ENCODE measurements around the gene MAS1. TPM values are rescaled to one million over a fixed set of nuclear protein-coding genes. Genes with fewer than 3 reads are reported as not detected.

The MAS1 gene
- total and polyA plus RNA-seq, 9 of the 15 experiments (the other 6 are each of a cell fraction or from before 2014, with no cell fraction given) = not detected

DNA sequence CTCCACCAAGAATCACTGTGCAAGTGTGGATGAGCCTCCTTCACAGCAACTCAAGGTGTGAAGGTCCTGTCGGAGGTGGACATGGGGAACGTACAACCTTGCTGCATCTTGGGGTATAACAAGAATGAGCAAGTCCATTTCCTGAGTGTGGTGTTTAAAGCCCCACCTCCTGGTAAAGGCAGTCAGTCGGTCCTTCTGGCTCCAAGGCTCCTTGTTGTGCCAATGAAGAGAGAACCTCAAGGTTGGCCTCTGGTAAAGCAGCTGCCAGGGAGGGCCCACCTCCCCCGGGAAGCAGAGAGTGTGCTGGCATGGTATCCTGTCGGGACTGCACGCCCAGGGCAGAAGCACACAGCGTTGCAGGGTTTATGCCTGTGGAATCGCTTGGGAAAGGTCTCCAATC is 12.4 kb upstream of the MAS1 start:
- ATAC-seq (no peak), FAIRE-seq (no peak), DNase-seq (ENCODE audit: extremely low read depth in 1 of 4, low spot score in 3 of 4) (no peak)
- TF ChIP-seq POLR2G (IDR thresholded peaks at IDR 0.05; ENCODE audit: low read depth, low read length) (no peak), KDM2B (CRISPR knock-in tag; IDR thresholded peaks at IDR 0.05) (no peak), IRF2 (CRISPR knock-in tag; IDR thresholded peaks at IDR 0.05) (no peak), EZH2 (IDR thresholded peaks at IDR 0.05; ENCODE audit: borderline replicate concordance, low read depth, low read length) (no peak), CREM (IDR thresholded peaks at IDR 0.05; ENCODE audit: low read depth) (no peak), SMARCE1 (IDR thresholded peaks at IDR 0.05) (no peak), HES1 (IDR thresholded peaks at IDR 0.05; ENCODE audit: low read depth) (no peak), SMAD4 (CRISPR knock-in tag; conservative IDR thresholded peaks at IDR 0.05) (no peak), ZNF282 (CRISPR knock-in tag; IDR thresholded peaks at IDR 0.05) (no peak), TCF3 (CRISPR knock-in tag; IDR thresholded peaks at IDR 0.05) (no peak), KLF6 (CRISPR knock-in tag; IDR thresholded peaks at IDR 0.05; ENCODE audit: borderline replicate concordance) (no peak), POLR2H (tag; IDR thresholded peaks at IDR 0.05; ENCODE audit: low read depth) (no peak), ZNF699 (CRISPR knock-in tag; IDR thresholded peaks at IDR 0.05; ENCODE audit: insufficient replicate concordance) (no peak)
- TF ChIP-seq, protein P1, sequence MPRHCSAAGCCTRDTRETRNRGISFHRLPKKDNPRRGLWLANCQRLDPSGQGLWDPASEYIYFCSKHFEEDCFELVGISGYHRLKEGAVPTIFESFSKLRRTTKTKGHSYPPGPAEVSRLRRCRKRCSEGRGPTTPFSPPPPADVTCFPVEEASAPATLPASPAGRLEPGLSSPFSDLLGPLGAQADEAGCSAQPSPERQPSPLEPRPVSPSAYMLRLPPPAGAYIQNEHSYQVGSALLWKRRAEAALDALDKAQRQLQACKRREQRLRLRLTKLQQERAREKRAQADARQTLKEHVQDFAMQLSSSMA (CRISPR knock-in tag; IDR thresholded peaks at IDR 0.05) = no peak
- TF ChIP-seq, protein P2, sequence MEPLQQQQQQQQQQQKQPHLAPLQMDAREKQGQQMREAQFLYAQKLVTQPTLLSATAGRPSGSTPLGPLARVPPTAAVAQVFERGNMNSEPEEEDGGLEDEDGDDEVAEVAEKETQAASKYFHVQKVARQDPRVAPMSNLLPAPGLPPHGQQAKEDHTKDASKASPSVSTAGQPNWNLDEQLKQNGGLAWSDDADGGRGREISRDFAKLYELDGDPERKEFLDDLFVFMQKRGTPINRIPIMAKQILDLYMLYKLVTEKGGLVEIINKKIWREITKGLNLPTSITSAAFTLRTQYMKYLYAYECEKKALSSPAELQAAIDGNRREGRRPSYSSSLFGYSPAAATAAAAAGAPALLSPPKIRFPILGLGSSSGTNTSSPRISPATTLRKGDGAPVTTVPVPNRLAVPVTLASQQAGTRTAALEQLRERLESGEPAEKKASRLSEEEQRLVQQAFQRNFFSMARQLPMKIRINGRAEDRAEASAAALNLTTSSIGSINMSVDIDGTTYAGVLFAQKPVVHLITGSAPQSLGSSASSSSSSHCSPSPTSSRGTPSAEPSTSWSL (CRISPR knock-in tag; IDR thresholded peaks at IDR 0.05; ENCODE audit: borderline replicate concordance) = no peak
- TF ChIP-seq, protein P3, sequence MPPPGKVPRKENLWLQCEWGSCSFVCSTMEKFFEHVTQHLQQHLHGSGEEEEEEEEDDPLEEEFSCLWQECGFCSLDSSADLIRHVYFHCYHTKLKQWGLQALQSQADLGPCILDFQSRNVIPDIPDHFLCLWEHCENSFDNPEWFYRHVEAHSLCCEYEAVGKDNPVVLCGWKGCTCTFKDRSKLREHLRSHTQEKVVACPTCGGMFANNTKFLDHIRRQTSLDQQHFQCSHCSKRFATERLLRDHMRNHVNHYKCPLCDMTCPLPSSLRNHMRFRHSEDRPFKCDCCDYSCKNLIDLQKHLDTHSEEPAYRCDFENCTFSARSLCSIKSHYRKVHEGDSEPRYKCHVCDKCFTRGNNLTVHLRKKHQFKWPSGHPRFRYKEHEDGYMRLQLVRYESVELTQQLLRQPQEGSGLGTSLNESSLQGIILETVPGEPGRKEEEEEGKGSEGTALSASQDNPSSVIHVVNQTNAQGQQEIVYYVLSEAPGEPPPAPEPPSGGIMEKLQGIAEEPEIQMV (tag; conservative IDR thresholded peaks at IDR 0.05; ENCODE audit: low read depth) = no peak
- intact Hi-C loops (cut with micrococcal nuclease) (no loop called here), in situ Hi-C loops (cut with MboI) (no loop called here)
- Histone ChIP-seq H3K27me3 (ENCODE audit: control insufficient read depth in 2 of 2, insufficient read depth in 2 of 2, low read length in 2 of 2) (peaks cover 31 to 50% of the 10 kb centered on the region in 2 experiments), H3K4me1 (replicated peaks in 1 of 2; ENCODE audit: control insufficient read depth in 2 of 2, insufficient read depth in 2 of 2, low read length in 2 of 2) (no peaks in the 10 kb centered on the region), H4K20me1 (replicated peaks; ENCODE audit: control insufficient read depth, insufficient read depth, low read length) (no peaks in the 10 kb centered on the region), H2AFZ (ENCODE audit: low read depth, low read length) (no peak overlapping the region), H3K36me3 (ENCODE audit: control insufficient read depth, insufficient read depth, low read length) (no peaks in the 10 kb centered on the region), H3K79me2 (ENCODE audit: control insufficient read depth, insufficient read depth, low read length) (no peaks in the 10 kb centered on the region), H3K9me3 (replicated peaks; ENCODE audit: control insufficient read depth, insufficient read depth, low read depth, low read length) (no peaks in the 10 kb centered on the region), H3K4me3 (no peak overlapping the region), H3K9me1 (ENCODE audit: control insufficient read depth, insufficient read depth, low read length) (no peaks in the 10 kb centered on the region), H3K9ac (ENCODE audit: insufficient read depth in 1 of 2, low read depth in 2 of 2, low read length in 2 of 2) (no peak overlapping the region), H3K27ac (ENCODE audit: extremely low read depth, low read depth, low read length) (no peak overlapping the region), H3K4me2 (ENCODE audit: insufficient read depth, low read length) (no peak overlapping the region)
- BruUV-seq (replicated peaks) = no TSS peak
- 1% methylated on average over 8 of the region's 8 CpGs for WGBS (ENCODE audit: insufficient coverage, low coverage, missing lambda C conversion rate)
- POLR2A ChIA-PET = no interaction called here
- CTCF ChIA-PET (ENCODE audit: low intra/inter-chr PET ratio) = no interaction called here

Data from K562 (cell line).